HG03108 (cell line): Measurements from ENCODE around the gene WDR73.

Experiments used
- ATAC-seq: cut with Tn5 transposase; IDR thresholded peaks from one replicate; pipeline ENCODE4 v1.9.1; 2021; ENCODE audit warnings: moderate library complexity; ENCODE audit not compliant: unreplicated experiment

WDR73 gene

DNA sequence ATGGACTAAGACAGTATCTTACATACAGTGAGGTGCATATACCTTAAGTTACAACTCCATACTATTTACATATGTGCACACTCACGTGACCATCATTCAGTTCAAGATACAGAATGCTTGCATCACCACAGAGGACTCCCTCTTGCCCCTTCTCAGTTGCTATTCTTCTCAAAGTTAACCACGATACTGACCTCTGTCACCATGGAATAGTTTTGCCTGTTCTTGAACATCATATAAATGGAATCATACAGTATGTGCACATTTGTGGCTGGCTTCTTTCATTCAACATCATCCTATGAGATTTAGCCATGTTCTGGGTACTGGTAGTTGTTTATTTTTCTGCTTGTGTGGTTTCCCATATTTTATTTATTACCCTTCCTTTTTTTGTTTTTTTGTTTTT is 63.7 kb downstream of the WDR73 start:
- no peak for ATAC-seq
